Measurements from ENCODE around the gene PAM16.

The PAM16 gene

GRCh38 chr16:4293181-4293716 lies 57.9 kb downstream of the PAM16 start:
- no peak for DNase-seq

GRCh38 chr16:4291699-4292098 lies 59.4 kb downstream of the PAM16 start:
- DNase-seq = no peak

Data from stimulated activated CD4-positive, alpha-beta T cell treated with anti-CD3 and anti-CD28 coated beads, Interleukin-1b, Interleukin-23, amount 100 ng/mL, for 48 hours (primary cell).